ENCODE data around the gene TBX5.

Gene TBX5

GRCh38 chr12:114405519-114406271 is at the start of gene TBX5:
Gene TBX5, minus strand, starts transcription at chr12:114406144. Its CDS starts 2,246 bp downstream, at chr12:114403898.
- DNase-seq (ENCODE audit: extremely low read depth in 1 of 2, low read depth in 1 of 2) = no peak

- no peak for DNase-seq (ENCODE audit: extremely low read depth in 1 of 2, low read depth in 1 of 2)
Measured at GRCh38 chr12:114451657-114452056, 45.7 kb upstream of the TBX5 start.

- no peak for DNase-seq (ENCODE audit: extremely low read depth in 1 of 2, low read depth in 1 of 2)
Measured at GRCh38 chr12:114450515-114451300, 44.8 kb upstream of the TBX5 start.

GRCh38 chr12:114450019-114450418 is 44.1 kb upstream of the TBX5 start:
- no peak for DNase-seq (ENCODE audit: extremely low read depth in 1 of 2, low read depth in 1 of 2)

- DNase-seq (ENCODE audit: extremely low read depth in 1 of 2, low read depth in 1 of 2) = no peak
Measured at GRCh38 chr12:114448618-114448933, 42.6 kb upstream of the TBX5 start.

GRCh38 chr12:114447799-114448617 is 42.1 kb upstream of the TBX5 start:
- no peak for DNase-seq (ENCODE audit: extremely low read depth in 1 of 2, low read depth in 1 of 2)

GRCh38 chr12:114447274-114447716 is 41.4 kb upstream of the TBX5 start:
- DNase-seq (ENCODE audit: extremely low read depth in 1 of 2, low read depth in 1 of 2) = no peak

GRCh38 chr12:114445401-114446323 is 39.7 kb upstream of the TBX5 start:
- no peak for DNase-seq (ENCODE audit: extremely low read depth in 1 of 2, low read depth in 1 of 2)

GRCh38 chr12:114444422-114445279 is 38.7 kb upstream of the TBX5 start:
- no peak for DNase-seq (ENCODE audit: extremely low read depth in 1 of 2, low read depth in 1 of 2)

- no peak for DNase-seq (ENCODE audit: extremely low read depth in 1 of 2, low read depth in 1 of 2)
Measured at GRCh38 chr12:114443607-114444421, 37.9 kb upstream of the TBX5 start.

GRCh38 chr12:114442578-114442977 is 36.6 kb upstream of the TBX5 start:
- no peak for DNase-seq (ENCODE audit: extremely low read depth in 1 of 2, low read depth in 1 of 2)

- DNase-seq (ENCODE audit: extremely low read depth in 1 of 2, low read depth in 1 of 2) = no peak
Measured at GRCh38 chr12:114441545-114441944, 35.6 kb upstream of the TBX5 start.

GRCh38 chr12:114441039-114441383 is 35.1 kb upstream of the TBX5 start:
- no peak for DNase-seq (ENCODE audit: extremely low read depth in 1 of 2, low read depth in 1 of 2)

- DNase-seq (ENCODE audit: extremely low read depth in 1 of 2, low read depth in 1 of 2) = no peak
Measured at GRCh38 chr12:114440270-114441038, 34.5 kb upstream of the TBX5 start.

GRCh38 chr12:114439817-114440216 is 33.9 kb upstream of the TBX5 start:
- DNase-seq (ENCODE audit: extremely low read depth in 1 of 2, low read depth in 1 of 2) = no peak

- no peak for DNase-seq (ENCODE audit: extremely low read depth in 1 of 2, low read depth in 1 of 2)
Measured at GRCh38 chr12:114439261-114439683, 33.3 kb upstream of the TBX5 start.

- DNase-seq (ENCODE audit: extremely low read depth in 1 of 2, low read depth in 1 of 2) = no peak
Measured at GRCh38 chr12:114438635-114439256, 32.8 kb upstream of the TBX5 start.

All from activated CD8-positive, alpha-beta memory T cell treated with anti-CD3 and anti-CD28 coated beads for 1 hour (primary cell).